HL-60/S4 treated with retinoic acid at 250 ng/mL for 4 days and 3 days (cell line): ENCODE results near the gene C2CD2.

Source experiments
- in situ Hi-C: fragments of 300-500 bp; cut with MboI; formaldehyde crosslinking; loops from 2 replicates; pipeline ENCODE4 v1.7.0; 2022; ENCODE audit warnings: low sequenced_read_pairs

Gene C2CD2

DNA sequence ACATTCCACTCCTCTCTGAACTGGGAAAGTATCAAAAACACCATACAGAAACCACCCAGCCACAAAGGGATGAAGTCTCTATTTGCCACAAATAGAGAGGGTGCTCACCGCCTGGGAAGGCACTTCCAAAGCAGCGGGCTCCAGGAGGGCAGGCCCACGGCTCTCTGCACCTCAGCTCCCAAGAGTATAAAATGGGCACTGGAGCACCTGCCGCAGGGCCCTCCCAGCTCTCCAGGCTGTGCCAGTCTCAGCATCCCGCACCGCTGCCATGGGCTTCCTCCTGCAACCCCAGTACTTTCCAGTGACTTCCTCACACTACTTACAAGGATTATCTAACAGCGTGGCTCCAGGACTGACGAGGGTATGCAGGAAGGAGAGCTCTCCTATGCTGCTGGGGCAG, 14.4 kb downstream of the C2CD2 start:
- in situ Hi-C loops = no loop called here

DNA sequence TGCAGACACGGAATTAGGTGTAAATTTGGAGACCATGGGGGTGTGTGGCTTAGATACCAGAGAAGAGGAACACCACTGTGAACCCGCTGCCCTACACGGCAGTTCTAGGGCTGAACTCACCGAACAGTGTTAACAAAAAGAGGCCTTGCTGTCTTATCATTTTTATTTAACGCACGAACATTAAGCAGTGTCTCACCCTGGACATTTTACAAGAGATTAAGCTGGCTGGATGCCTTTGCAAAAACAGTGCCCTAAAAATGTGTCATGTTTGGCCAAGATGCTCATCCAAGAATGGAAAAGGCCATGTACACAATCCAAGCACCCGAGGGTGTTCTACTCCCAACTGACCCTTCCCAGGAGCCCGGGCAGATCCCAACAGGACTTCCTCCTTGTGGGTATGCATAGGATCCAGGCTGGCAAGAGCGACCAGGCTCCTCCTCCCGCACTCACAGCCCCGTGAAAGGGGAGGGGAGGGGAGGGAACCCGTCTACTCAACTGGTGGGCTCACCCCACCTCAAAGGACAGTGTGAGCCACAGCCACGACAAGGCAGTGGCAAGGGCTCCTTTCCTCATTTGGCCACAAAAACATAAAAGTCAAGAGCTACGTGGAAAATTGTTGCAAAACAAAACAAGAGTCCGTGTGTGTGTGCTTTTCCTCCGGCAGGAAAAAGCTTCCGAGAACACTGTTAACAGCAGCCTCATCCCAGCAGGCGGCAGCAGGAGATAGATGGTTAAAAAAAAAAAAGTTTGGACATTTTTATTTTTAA, 20.3 kb downstream of the C2CD2 start:
- in situ Hi-C loops = no loop called here

DNA sequence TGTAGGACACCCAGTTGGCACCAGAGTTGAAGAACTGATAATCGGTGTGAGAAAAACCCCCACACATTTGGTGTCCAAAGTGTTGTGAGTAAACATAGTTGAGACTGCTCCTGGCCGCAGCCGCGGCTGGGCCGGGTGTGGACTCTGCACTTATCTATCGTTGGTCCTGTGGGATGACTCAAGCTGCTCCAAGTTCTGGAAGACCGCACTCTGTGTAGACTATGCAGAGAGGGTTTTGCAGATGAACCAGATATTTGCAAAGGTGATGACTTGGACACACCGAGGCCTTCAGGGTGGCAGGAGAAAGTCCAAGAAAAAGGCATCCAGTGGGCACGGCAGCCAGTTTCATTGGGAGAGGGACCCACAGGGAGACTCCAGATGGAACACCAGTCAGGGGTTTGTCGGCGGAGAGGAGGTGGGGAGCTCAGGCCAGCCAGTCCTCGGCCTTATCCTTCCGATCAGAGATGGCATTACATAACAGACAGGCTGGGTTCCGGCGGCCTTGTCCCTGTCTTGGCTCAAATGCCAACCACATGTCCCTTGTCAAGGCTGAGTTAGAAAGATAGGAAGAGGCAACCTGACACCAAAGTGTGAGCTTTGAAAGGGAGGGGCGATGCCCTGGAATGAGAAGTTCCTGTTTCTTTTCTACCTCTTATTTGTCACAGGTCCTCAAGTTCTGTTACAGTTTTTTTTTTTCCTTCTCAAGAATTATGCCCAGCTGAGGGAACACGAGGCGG, 21.1 kb downstream of the C2CD2 start:
- in situ Hi-C loops = no loop called here

DNA sequence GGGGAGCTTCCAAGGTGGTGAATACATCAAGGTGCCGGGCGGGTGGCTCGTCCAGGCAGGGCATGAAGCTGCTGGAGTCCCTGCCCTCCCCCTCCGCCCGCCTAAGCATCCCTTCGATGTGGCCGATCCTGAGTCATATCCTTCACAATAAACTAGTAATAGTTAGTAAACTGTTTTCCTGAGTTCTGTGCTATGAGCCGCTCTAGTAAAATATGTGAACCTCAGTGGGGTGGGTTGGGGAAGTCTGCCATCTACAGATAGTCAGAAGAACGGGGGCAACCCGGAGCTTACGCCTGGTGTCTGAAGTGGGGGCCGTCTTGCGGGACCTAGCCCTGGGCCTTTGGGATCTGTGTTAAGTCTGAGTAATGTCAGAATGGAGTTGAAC, 21.6 kb downstream of the C2CD2 start:
- in situ Hi-C loops = no loop called here

DNA sequence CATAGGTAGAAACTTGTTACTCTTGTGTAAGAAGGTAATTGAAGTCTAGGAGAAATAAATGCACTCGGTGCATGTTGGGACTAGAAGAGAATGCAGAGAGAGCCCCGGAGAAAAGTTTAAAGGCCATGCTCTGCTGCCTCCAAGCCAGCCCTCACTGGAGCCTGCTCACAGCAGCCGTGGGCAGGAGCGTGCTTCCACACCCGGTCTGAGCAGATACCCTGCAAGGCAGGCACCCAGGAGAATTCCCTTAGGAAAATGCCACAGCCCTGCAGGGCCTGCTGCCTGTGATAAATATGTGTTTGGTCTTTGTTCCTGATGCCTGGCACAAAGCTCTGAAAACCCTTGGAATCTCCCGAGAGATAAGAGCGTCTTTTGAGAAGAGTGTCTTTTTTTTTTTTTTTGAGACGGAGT, 22.8 kb downstream of the C2CD2 start:
- in situ Hi-C loops = no loop called here

DNA sequence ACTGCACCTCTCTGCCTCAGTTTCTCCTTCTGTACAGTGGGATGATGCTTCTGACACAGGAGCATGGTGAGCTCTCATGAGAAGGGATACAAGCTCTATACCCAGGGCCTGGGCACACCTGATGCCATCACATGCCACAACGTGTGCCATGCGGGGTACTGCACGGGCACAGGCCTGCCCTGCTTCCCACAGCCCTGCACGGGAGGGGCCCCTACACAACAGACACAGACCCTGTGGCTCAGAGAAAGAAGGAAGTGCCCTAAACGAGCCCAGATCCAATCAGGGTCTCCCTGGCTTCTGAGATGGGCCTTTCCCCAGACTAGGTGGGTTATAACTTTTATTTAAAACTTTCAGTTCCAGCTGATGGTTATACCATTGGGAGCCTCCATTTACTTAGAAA, 24.6 kb downstream of the C2CD2 start:
- in situ Hi-C loops = no loop called here

DNA sequence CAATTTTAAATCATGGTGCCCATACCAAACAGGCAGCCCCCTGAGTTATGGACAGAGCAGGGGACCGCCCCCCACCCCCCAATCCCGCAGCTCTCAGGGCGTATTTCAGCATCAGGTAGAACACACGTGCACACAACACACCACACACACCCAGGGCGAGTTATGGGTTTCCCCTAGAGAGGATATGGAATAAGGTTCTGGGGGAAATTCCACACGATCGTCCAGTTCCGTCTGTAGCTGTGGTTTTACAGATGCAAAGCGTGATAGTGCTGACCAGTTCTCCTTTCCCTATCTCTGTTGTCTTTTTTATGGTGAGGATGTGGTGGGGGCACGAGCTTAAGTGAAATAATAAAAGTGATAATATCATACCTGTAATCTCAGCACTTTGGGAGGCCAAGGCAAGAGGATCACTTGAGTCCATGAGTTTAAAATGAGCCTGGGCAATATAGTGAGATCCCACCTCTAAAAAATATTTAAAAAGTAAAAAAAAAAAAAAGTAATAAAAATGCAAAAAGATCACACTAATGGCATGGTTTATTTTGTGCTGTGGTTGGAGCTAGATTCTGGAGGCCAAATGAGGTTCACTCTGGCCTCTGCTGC, 25.1 kb downstream of the C2CD2 start:
- in situ Hi-C loops = no loop called here

DNA sequence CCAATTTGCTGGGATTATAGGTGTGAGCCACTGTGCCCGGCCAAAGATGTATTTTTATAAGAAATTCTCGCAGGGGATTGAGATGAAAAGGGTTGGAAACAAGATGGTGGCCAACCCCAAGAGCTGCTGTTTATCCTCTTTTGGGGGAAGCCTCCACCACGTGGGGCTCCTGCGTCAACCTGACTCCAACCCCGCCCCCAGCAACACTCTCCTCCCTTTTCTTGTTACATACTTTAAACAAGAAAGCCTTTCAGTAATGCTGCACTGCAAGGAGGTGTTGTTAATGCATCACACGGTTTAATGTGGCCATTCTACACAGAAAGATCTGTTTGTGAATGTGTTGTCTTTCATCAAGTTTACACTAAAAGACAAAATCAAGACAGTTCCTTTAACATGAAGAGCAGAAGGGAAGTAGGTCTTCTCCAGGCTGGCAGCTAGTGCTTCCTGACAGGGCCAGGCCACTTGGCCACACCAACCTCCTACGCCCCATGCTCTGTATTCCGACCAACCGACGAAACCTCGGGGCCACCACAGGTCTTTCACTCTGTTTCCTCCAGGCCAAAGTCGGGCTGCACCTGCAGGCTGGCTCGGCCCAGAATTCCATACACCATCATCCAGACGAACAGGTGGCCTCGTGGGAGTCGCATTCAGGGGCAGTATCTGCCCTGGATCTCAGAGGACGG, 25.9 kb downstream of the C2CD2 start:
- in situ Hi-C loops = no loop called here

DNA sequence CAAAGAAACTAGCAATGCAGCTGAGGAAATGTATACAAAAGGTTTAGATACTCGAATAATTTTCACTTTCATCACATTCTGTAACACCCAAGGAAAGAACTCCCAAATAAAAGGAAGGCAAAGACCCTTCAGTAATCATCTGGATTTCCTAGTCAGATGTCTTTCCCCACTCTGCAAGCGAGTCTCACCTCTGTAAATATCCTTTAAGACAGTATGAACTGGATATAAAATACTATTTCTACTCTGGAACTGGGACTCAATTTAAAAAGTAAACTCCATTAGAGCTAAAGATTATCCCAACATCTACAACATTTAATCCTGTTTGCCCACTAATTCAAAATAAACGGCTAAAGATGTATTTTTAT, 27.0 kb downstream of the C2CD2 start:
- in situ Hi-C loops = no loop called here

DNA sequence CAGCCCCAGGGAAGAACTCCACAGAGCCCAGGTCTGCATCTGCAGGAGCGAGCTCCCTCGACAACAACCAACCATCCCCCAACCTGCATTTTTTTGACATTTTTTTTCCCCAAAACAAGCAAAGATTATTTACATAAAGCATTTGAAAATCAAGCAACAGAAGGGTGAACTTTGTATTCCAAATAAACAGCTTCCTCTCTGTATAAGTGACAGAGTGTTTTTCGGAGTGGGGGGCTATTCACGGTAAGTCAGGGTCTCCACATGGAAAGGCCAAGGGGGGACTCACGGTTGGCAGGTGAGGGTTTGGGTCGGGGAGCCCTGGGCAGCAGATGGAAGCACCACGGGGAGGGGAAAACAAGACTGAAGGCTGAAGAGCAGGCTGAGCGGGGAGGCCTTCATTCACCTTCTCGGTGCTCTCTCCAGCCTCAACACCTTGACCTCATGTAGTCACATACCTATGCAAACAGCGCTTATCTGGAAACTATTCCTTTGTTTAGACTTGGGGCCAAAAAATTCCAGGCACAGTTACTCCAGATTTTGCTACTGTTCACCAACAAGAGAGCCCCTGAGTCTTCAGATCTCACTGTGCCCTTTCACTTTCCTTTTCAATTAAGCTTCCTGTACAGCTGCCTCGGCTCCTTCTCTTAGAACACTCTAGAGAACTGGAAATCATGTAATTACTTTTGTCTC, 27.6 kb downstream of the C2CD2 start:
- in situ Hi-C loops = no loop called here

DNA sequence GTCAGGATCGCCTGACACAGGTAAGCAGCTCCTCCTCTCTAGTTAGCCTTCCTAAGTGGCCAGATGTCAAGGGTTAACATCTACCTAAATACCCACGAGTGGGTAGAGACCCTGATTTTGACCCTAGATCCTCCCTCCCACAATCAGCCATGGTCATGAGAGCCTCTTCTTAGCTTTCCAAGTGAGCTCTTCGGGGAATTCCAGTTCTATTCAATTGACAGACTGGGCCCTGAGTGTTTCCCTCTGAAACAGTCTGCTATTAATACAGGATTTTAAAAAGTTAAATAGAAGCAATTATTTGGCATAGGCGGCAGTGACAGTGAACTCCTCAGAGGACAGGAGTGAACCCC, 28.1 kb downstream of the C2CD2 start:
- in situ Hi-C loops = no loop called here

DNA sequence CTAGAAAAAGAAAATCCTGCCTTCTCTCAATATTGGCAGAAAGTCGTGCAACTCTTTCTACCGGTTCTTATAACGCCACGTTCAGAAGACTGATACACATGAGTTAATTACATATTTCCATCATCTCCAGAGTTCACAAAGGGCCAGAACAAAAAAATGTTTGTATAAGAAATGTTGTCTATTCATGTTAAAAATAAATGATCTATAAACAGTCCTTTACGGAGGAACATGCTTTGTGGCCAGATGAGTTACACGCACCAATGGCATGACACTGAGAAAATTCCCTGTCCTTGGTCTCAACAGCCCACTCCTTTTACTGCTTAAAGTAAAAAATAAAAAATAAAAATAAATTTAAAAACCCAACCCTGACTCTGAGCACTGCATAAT, 29.5 kb downstream of the C2CD2 start:
- in situ Hi-C loops = no loop called here

DNA sequence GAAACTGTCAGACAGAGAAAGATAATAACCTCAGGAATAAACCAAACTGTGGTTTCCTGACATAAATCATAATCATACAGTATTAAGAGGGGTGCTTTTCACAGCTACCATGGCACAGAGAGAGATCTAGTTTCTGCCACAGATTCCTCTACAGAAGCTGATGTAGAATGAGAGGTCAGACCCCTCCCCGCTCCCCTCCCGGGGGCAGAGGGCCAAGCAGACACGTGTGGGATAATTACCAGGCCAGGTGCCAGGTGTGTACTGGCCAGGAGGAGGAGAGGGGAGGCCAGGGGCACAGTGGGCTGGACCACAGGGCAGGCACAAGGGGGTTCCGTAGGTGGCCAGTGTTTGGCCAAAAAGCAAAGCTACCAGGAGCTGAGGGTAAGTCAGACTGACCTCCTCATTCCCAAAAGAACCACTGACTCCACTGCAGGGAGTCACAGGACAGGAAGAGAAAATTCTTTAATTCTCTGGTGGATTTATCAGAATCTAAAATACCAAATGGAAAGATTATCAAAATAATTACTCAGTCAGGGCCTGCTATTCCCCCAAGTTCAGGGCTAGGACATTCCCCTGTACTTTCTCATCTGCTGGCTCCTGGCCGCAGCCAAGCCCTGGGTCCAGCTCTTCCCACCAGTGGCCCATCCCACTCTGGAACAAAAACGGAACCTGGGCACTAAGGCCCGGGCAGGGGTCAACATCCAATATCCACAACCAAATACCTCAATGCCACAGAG, 30.0 kb downstream of the C2CD2 start:
- in situ Hi-C loops = no loop called here

DNA sequence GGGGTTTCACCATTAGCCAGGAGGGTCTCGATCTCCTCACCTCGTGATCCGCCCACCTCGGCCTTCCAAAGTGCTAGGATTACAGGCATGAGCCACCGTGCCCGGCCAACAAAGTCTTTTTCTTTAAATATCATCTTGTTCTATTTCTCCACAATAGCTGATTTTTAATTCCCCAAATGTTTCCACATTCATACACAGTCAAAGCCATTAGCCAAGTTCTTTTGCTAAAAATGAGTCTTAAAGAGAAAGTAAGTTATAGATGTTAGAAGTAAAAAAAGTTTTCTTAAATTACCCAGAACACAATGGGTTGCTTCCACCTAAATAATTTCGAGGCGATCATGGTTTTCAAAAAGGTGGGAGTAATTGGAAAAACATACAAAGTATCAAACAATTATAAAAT, 30.6 kb downstream of the C2CD2 start:
- in situ Hi-C loops = no loop called here

DNA sequence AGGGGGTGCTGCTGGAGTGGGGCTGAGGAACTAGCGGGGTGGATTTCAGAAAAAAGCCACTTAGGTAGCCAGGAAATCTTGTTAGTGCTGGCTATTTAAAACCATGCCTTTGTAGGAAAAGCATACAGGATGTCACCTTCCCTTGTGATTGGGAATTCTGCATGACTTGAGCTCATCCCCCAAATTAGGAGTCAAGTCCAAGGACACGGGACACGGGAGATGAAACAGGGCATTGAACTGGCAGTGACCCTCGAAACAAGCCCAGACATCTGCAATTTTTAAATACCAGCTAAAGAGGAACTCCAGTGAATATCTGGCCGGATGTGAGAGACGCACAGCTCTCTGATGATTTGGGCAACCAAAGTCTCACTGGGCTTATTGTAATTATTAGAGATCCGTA, 32.8 kb downstream of the C2CD2 start:
- in situ Hi-C loops = no loop called here

DNA sequence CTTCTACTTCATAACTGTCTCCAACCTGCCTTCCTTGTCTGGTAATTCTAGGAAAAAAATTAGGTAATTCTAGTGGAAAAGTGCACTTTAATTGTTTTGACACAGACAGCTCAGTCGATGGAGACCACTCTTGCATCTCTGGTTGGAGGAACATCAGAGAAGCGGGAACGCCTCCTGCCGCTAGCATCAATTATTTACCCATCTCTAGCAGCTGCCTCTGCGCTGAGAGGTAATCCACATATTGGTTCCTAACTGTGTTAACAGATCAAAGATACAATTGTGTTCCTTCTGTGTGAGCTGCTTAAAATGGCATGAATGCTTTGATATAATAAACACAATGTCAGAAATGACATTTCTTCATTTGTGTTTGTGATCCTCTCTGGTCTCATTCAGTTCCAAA, 33.3 kb downstream of the C2CD2 start:
- in situ Hi-C loops = no loop called here

DNA sequence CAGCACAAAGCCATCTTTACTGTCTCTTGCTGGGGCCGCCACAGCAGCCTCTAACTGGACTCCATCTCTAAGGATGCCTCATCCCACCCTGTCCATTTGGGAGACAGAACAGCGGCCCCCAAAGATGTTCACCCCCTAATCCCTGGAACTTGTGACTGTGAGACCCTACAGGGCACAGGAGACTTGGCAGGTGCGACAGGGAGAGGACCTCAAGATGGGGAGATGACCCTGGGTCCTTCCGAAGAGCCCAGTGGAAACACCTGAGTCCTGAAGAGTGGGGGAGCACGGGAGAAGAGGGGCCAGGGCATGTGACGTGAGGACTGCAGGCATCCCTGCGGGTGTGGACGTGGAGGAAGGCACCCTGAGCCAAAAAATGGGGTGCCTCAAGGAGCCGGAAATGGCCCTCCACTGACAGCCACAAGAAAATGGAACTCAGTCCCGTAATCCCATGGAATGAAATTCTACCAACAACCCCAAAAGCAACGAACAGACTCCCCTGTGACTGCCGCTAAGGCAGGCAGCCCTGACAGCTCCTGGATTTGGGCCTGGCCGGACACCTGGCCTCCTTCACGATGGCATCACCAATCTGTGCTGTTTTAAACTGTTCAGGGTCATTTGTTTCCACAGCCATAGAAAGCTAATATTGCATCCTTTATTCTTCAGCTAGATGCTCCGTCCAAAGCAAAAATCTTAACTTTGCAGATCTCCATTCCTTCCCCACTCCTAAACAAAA, 34.0 kb downstream of the C2CD2 start:
- in situ Hi-C loops = no loop called here

DNA sequence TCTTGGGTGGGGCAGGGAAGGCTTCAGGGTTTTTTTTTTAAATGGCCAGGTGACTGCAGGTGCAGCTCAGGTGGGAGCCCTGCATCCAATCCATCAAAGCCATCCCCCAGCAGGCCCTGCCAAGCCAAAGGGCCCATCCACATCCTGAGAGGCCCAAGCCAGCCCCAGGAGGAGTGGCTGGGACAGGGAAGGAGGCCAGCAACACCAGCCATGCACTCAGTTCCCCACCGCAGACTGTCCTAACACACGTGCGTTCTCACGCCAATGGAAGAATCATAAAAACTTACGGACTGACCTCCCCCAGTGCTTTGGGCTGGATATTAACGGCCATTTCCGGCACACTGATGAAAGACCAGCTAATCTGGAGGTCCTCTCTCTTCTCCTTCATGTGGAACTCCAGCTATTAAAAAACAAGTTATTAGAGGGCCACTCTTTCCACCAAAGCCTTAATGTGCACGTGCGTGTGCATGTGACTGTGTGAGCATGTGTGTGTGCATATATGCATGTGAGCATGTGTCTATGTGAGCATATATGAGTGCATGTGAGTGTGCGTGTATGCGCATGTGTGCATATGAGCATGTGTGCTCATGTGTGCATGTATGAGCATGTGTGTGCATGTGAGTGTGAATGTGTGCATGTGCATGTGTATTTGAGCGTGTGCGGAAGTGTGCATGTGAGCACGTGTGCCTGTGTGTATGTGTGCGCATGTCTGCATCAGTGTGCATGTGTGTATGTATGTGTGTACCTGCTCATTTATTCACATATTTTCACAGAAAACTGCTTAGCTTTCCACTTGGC, 35.1 kb downstream of the C2CD2 start:
- in situ Hi-C loops = no loop called here

DNA sequence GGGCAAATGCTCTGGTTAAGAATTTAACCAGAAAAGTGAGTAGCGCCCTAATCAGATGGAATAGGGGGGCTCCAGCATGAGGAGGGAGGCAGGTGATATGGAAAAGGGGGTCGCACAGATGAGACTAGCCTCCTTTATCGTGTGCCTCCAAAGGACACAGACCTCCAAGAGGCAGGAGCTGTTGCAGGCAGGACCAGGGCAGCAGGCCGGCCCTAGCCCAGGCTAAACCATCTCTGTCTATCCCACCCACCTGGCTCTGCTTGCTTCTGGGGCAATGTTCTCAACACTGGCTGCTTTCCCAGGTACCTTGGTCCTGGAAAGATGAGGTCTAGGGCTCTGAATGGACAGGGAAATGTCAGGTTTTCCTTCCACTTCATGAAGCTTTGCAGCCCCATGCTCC, 36.3 kb downstream of the C2CD2 start:
- in situ Hi-C loops = no loop called here
